K562 (cell line): ENCODE measurements around the gene ACSS1. TPM values are rescaled to one million over a fixed set of nuclear protein-coding genes. Genes with fewer than 3 reads are reported as not detected.

Experiments
- ATAC-seq: fragments of 200-7000 bp; cut with Tn5 transposase; 3 replicates; pipeline ENCODE4 v1.9.1; 2020; ENCODE audit warnings: moderate library complexity
- BruUV-seq: library from RNA; stranded (reverse); fragments of 400-500 nt; replicated peaks from 2 replicates; lab custom pipeline; 2021; lab: Mats Ljungman, UMichigan
- CTCF ChIA-PET: fragments of 300-600 bp; formaldehyde crosslinking; extraction: SDS; loops from one replicate; lab custom pipeline; 2021; ENCODE audit warnings: low intra/inter-chr PET ratio; lab: Yijun Ruan, JAX
- POLR2A ChIA-PET: fragments of 300-600, 350-650 bp; sonication (Branson Sonifier 250); formaldehyde crosslinking; extraction: SDS; loops from one replicate; lab custom pipeline; 2021; ENCODE audit warnings: antibody characterized with exemption, inconsistent platforms; lab: Yijun Ruan, JAX
- DNase-seq, 4 experiments: peaks; one replicate each; pipeline versions ENCODE4 v3.0.0 to v3.0.0-alpha.2; 2011 to 2018; ENCODE audit warnings: low spot score in 3 of 4, mixed read lengths in 3 of 4; ENCODE audit errors: extremely low read depth in 1 of 4
- FAIRE-seq: peaks from 2 replicates; lab custom pipeline; 2011; peaks lifted over from hg19 to GRCh38; lab: Jason Lieb, UNC
- H2AFZ ChIP-seq: 2 replicates; pipeline ENCODE4 v1.6.0; 2011; ENCODE audit warnings: low read depth, low read length, control low read depth, inconsistent platforms
- H3K27ac ChIP-seq: fragments of 200-600 bp; 3 replicates; pipeline ENCODE4 v1.8.0; 2011; ENCODE audit warnings: low read depth, mild to moderate bottlenecking, control low read depth, inconsistent platforms, low read length, moderate library complexity, mixed read lengths; ENCODE audit errors: extremely low read depth
- H3K27me3 ChIP-seq, 2 experiments: fragments of 300-600 bp in 1 of 2; 2 replicates in 1 of 2; 3 replicates in 1 of 2; pipeline versions ENCODE4 v1.6.0 to v1.8.0; 2011; ENCODE audit warnings: inconsistent platforms in 2 of 2, low read length in 2 of 2, mild to moderate bottlenecking in 1 of 2, mixed read lengths in 1 of 2, moderate library complexity in 1 of 2; ENCODE audit not compliant: control insufficient read depth in 2 of 2, insufficient read depth in 2 of 2
- H3K36me3 ChIP-seq: fragments of 300-600 bp; 3 replicates; pipeline ENCODE4 v1.8.0; 2011; ENCODE audit warnings: mild to moderate bottlenecking, low read length, inconsistent platforms; ENCODE audit not compliant: control insufficient read depth, insufficient read depth
- H3K4me1 ChIP-seq, 2 experiments: fragments of 200-600 bp in 1 of 2; replicated peaks in 1 of 2; 2 replicates in 1 of 2; 3 replicates in 1 of 2; pipeline versions ENCODE4 v1.5.1 to v1.8.0; 2011; ENCODE audit warnings: inconsistent platforms in 2 of 2, low read length in 2 of 2, mild to moderate bottlenecking in 1 of 2, mixed read lengths in 1 of 2, moderate library complexity in 1 of 2; ENCODE audit not compliant: control insufficient read depth in 2 of 2, insufficient read depth in 2 of 2
- H3K4me2 ChIP-seq: 2 replicates; pipeline ENCODE4 v1.6.1; 2011; ENCODE audit warnings: low read length, control low read depth, inconsistent platforms, mixed read lengths; ENCODE audit not compliant: insufficient read depth
- H3K4me3 ChIP-seq: fragments of 200-600 bp; sonication (generic), shearing (Covaris generic); 2 replicates; pipeline ENCODE4 v1.5.1; 2016; ENCODE audit warnings: control low read depth, inconsistent platforms
- H3K79me2 ChIP-seq: fragments of 200-600 bp; 3 replicates; pipeline ENCODE4 v1.8.0; 2011; ENCODE audit warnings: low read length, inconsistent platforms; ENCODE audit not compliant: control insufficient read depth, insufficient read depth
- H3K9ac ChIP-seq, 2 experiments: 2 replicates each; pipeline versions ENCODE4 v1.6.0 to v1.6.1; 2011; ENCODE audit warnings: low read depth in 2 of 2, low read length in 2 of 2, control low read depth in 1 of 2, inconsistent platforms in 1 of 2, mild to moderate bottlenecking in 1 of 2, mixed read lengths in 1 of 2; ENCODE audit not compliant: insufficient read depth in 1 of 2
- H3K9me1 ChIP-seq: one replicate; pipeline ENCODE4 v1.6.0; 2011; ENCODE audit warnings: inconsistent platforms, mild to moderate bottlenecking, low read length, moderate library complexity; ENCODE audit not compliant: control insufficient read depth, insufficient read depth
- H3K9me3 ChIP-seq: replicated peaks from 2 replicates; pipeline ENCODE4 v1.5.1; 2011; ENCODE audit warnings: low read depth, low read length, inconsistent platforms; ENCODE audit not compliant: control insufficient read depth, insufficient read depth
- H4K20me1 ChIP-seq: replicated peaks from 2 replicates; pipeline ENCODE4 v1.6.1; 2011; ENCODE audit warnings: low read length, inconsistent platforms, mixed read lengths; ENCODE audit not compliant: control insufficient read depth, insufficient read depth
- ARNT ChIP-seq, 2 experiments: fragments of 450-650 bp; IDR thresholded peaks; 2 replicates each; pipeline ENCODE4 v1.6.1; 2016; ENCODE audit warnings: mild to moderate bottlenecking in 1 of 2
- ILK ChIP-seq: fragments of 450-650 bp; IDR thresholded peaks from 2 replicates; pipeline ENCODE4 v1.6.1; 2016; ENCODE audit warnings: missing genetic modification characterization, low read depth, mild to moderate bottlenecking, missing compliant biosample characterization, moderate library complexity, borderline replicate concordance
- MCM5 ChIP-seq: fragments of 450-650 bp; IDR thresholded peaks from 2 replicates; pipeline ENCODE4 v1.6.1; 2016; ENCODE audit warnings: low read depth
- NFIX ChIP-seq: fragments of 250-450 bp; sonication (Bioruptor Pico); IDR thresholded peaks from 2 replicates; pipeline ENCODE4 v1.4.0; 2020; ENCODE audit warnings: low read depth, mild to moderate bottlenecking, moderate library complexity
- ZBTB8A ChIP-seq: fragments of 450-650 bp; IDR thresholded peaks from 2 replicates; pipeline ENCODE4 v1.6.1; 2018; ENCODE audit warnings: mild to moderate bottlenecking, moderate library complexity; ENCODE audit not compliant: partially characterized antibody
- WGBS: fragments of 100-300 bp; shearing (Covaris generic); methylation state at CpG from one replicate; pipeline ENCODE4 v1.1.6; 2016; ENCODE audit warnings: low coverage, mixed read lengths; ENCODE audit not compliant: insufficient coverage; ENCODE audit errors: missing lambda C conversion rate; 5-methylcytosine and 5-hydroxymethylcytosine counted together
- in situ Hi-C: fragments of 300-500 bp; cut with MboI; formaldehyde crosslinking; loops from 4 replicates; pipeline ENCODE4 v1.15.0; 2018; ENCODE audit warnings: inconsistent platforms, mixed read lengths
- intact Hi-C: fragments of 100-400 bp; cut with micrococcal nuclease; formaldehyde crosslinking; loops from 2 replicates; pipeline ENCODE4 v1.14.2; 2022
- polyA plus RNA-seq, 8 experiments: library from polyadenylated mRNA; depleted of rRNA in 4 of 8; stranded (reverse) in 5 of 8; unstranded in 3 of 8; fragments of >200 nt; fragmentation: Nextera tagmentation in 2 of 8; fragmentation: Illumina TruSeq in 1 of 8; extraction: Ambion mirVana in 2 of 8; extraction: Trizol in 1 of 8; gene quantifications; 2 replicates each; pipeline versions ENCODE4 v1.2.1 to v1.2.3, GENCODE V29; 2011 to 2014; ENCODE audit warnings: inconsistent platforms in 1 of 8, missing spikeins in 1 of 8
- total RNA-seq, 7 experiments: library from RNA; depleted of rRNA in 6 of 7; stranded (reverse); fragments of >200 nt in 6 of 7; fragmentation: Illumina TruSeq in 2 of 7; extraction: Trizol in 2 of 7; gene quantifications; 2 replicates each; pipeline versions ENCODE4 v1.2.1 to v1.2.3, GENCODE V29; 2011 to 2021; ENCODE audit warnings: low replicate concordance in 1 of 7
- TF ChIP-seq, protein P1 (sequence below): fragments of 450-650 bp; IDR thresholded peaks from 2 replicates; pipeline ENCODE4 v1.6.1; 2017; ENCODE audit warnings: antibody characterized with exemption, mild to moderate bottlenecking

ACSS1 gene
- total and polyA plus RNA-seq, 9 of the 15 experiments (the other 6 are each of a cell fraction or from before 2014, with no cell fraction given), result 0.07 to 2.1 (median 0.27) TPM; not detected in 3

DNA sequence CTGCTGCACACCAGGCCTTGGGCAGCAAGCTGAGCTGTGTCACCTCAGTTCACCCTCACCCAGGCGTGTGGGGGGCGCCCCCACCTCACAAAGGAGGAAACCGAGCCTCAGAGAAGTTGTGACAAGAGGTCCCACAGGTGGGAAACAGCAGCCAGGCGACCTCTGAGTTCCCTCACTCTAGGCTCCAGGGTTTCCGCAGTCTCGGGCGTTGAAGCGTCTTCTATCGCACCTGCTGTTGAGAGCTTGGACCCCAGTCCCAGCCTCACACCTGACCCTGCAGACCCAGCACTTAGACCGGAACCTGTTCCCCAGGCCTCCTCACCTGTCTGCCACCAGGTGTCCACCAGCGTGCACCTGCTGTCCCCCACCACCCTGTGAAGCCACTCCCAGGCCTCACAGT is 43.1 kb downstream of the ACSS1 start:
- Histone ChIP-seq H3K9me1 (no peaks in the 10 kb centered on the region), H3K9ac (no peak overlapping the region), H3K4me1 (no peaks in the 10 kb centered on the region), H3K4me3 (no peak overlapping the region), H3K4me2 (no peak overlapping the region), H3K27ac (no peak overlapping the region), H3K36me3 (no peaks in the 10 kb centered on the region), H2AFZ (no peak overlapping the region), H4K20me1 (no peaks in the 10 kb centered on the region), H3K9me3 (no peaks in the 10 kb centered on the region), H3K79me2 (no peaks in the 10 kb centered on the region), H3K27me3 (peaks cover 3 to 58% of the 10 kb centered on the region in 2 experiments)
- BruUV-seq, result no TSS peak
- no peak for DNase-seq
- TF ChIP-seq, protein P1, sequence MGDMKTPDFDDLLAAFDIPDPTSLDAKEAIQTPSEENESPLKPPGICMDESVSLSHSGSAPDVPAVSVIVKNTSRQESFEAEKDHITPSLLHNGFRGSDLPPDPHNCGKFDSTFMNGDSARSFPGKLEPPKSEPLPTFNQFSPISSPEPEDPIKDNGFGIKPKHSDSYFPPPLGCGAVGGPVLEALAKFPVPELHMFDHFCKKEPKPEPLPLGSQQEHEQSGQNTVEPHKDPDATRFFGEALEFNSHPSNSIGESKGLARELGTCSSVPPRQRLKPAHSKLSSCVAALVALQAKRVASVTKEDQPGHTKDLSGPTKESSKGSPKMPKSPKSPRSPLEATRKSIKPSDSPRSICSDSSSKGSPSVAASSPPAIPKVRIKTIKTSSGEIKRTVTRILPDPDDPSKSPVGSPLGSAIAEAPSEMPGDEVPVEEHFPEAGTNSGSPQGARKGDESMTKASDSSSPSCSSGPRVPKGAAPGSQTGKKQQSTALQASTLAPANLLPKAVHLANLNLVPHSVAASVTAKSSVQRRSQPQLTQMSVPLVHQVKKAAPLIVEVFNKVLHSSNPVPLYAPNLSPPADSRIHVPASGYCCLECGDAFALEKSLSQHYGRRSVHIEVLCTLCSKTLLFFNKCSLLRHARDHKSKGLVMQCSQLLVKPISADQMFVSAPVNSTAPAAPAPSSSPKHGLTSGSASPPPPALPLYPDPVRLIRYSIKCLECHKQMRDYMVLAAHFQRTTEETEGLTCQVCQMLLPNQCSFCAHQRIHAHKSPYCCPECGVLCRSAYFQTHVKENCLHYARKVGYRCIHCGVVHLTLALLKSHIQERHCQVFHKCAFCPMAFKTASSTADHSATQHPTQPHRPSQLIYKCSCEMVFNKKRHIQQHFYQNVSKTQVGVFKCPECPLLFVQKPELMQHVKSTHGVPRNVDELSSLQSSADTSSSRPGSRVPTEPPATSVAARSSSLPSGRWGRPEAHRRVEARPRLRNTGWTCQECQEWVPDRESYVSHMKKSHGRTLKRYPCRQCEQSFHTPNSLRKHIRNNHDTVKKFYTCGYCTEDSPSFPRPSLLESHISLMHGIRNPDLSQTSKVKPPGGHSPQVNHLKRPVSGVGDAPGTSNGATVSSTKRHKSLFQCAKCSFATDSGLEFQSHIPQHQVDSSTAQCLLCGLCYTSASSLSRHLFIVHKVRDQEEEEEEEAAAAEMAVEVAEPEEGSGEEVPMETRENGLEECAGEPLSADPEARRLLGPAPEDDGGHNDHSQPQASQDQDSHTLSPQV, result no peak
- TF ChIP-seq ZBTB8A (no peak), MCM5 (no peak), ILK (no peak), NFIX (CRISPR knock-in tag) (no peak), ARNT (IDR thresholded peaks at IDR 0.05) (no peak)
- WGBS, result 21% methylated on average over 8 of the region's 11 CpGs
- in situ Hi-C loops (no loop called here), intact Hi-C loops (no loop called here)
- FAIRE-seq, result no peak
- no peak for ATAC-seq
- POLR2A ChIA-PET, result interaction anchor here (0.6 kb wide), 1 partner anchor 403 kb away, joined by 3 read pairs; no protein-coding TSS in a partner anchor
- CTCF ChIA-PET, result no interaction called here
